Esophagus muscularis mucosa (tissue), 3 donors: Measurements from ENCODE around the gene CALB2.

Experiments
- POLR2A ChIP-seq: fragments of 450-650 bp; IDR thresholded peaks from one replicate; pipeline ENCODE4 v1.6.1; 2017; ENCODE audit warnings: antibody characterized with exemption, moderate library complexity, mild to moderate bottlenecking, low read depth
- TF ChIP-seq, protein P1 (sequence below), 3 experiments: fragments of 200-600 bp in 2 of 3; fragments of 450-650 bp in 1 of 3; sonication (generic) in 2 of 3; IDR thresholded peaks; one replicate each; pipeline ENCODE4 v1.5.1; 2017 to 2019; ENCODE audit warnings: antibody characterized with exemption in 3 of 3, mild to moderate bottlenecking in 2 of 3, moderate library complexity in 1 of 3

- TF ChIP-seq, protein P1, sequence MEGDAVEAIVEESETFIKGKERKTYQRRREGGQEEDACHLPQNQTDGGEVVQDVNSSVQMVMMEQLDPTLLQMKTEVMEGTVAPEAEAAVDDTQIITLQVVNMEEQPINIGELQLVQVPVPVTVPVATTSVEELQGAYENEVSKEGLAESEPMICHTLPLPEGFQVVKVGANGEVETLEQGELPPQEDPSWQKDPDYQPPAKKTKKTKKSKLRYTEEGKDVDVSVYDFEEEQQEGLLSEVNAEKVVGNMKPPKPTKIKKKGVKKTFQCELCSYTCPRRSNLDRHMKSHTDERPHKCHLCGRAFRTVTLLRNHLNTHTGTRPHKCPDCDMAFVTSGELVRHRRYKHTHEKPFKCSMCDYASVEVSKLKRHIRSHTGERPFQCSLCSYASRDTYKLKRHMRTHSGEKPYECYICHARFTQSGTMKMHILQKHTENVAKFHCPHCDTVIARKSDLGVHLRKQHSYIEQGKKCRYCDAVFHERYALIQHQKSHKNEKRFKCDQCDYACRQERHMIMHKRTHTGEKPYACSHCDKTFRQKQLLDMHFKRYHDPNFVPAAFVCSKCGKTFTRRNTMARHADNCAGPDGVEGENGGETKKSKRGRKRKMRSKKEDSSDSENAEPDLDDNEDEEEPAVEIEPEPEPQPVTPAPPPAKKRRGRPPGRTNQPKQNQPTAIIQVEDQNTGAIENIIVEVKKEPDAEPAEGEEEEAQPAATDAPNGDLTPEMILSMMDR (IDR thresholded peaks at IDR 0.05), result no peak
- no peak for TF ChIP-seq POLR2A
Measured at GRCh38 chr16:71315269-71315668, 43.3 kb upstream of the CALB2 start.
